Measurements from ENCODE around the gene PLXDC2.
"Not testable (repeated sequence)": the region's sequence is repeated elsewhere in the genome, so short reads cannot be mapped to it uniquely, and the experiment has no call there.

The PLXDC2 gene

DNA sequence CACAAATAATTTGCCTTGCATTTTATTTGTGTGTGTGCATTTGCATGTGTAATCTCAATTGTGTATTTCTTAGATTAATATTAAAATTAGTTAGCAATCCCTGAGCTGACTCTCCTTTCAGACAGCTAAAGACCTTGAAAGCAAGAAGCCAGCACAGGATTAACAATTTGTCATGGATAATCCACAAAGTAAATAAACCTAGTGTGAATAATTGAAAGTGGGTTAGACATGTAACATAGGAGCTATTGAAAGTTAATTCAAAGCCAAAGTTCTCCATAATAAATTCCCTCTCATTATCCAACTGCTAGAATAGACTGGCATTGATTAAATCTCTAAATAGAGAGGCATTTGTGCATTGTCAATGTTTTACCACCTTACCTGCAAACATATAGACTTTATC lies 326.1 kb downstream of the PLXDC2 start:
- DNase-seq, result no peak

- DNase-seq, result no peak
These were observed 328.0 kb downstream of the PLXDC2 start for GRCh38 chr10:20144268-20144667.

DNA sequence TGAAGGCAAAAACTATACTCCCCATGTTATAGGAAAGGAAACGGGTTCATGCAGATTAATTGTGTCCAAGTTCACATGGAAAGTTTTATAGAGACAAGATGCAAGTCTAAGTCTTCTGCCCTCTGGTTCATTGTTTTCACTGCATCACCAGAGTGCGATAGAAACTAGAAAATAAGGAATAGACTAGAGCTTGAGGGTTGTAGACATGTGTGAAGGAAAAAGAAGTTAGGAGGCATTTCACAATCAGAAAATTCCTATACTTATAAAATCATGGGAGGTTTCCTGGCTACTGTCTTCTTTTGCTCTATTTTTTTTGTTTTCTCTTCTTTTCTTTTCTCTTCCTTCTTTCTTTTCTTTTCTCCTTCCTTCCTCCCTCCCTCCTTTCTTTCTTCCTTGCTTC lies 329.8 kb downstream of the PLXDC2 start:
- no peak for DNase-seq

GRCh38 chr10:20147684-20148083 lies 331.5 kb downstream of the PLXDC2 start:
- DNase-seq, result no peak

- DNase-seq, result no peak
These were observed 340.3 kb downstream of the PLXDC2 start for GRCh38 chr10:20156511-20156910.

DNA sequence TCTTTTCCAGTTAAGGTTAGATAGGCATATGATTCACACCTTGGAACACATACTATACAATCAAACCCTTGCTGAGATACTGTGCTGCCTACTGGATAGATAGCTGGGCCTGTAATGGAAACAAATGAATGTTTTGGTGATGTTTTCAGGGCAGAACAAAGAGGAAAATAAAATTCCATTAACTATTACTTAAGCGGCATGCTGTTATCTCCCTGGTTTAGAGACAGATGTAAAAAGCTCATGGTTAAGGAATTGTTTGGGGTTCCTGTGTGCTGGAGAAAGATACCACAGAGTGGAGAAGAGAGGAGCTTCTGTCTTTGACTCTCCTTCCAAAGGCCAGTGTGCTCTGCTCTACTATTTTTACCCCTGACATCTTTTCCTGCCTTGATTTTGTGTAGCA lies 341.1 kb downstream of the PLXDC2 start:
- no peak for DNase-seq

DNA sequence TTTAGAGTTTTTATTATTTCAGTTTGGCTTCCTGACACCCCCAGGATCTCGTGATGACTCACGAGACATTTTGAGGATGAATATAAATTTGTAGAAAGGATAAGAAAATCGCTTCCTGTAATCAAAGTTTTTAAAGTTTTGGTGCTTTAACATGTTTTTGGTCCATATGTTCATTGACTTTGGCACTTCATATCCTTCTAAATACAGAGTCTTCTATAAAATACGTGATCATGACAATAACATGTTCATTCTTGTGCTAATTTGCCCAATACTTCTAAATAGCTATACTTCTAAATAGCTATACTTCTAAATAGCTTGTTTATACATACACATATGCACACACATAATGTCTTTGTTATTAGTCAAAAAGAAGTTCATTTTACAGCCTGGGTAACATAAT lies 341.9 kb downstream of the PLXDC2 start:
- DNase-seq, result no peak

- no peak for DNase-seq
These were observed 345.9 kb downstream of the PLXDC2 start for GRCh38 chr10:20162123-20162522.

DNA sequence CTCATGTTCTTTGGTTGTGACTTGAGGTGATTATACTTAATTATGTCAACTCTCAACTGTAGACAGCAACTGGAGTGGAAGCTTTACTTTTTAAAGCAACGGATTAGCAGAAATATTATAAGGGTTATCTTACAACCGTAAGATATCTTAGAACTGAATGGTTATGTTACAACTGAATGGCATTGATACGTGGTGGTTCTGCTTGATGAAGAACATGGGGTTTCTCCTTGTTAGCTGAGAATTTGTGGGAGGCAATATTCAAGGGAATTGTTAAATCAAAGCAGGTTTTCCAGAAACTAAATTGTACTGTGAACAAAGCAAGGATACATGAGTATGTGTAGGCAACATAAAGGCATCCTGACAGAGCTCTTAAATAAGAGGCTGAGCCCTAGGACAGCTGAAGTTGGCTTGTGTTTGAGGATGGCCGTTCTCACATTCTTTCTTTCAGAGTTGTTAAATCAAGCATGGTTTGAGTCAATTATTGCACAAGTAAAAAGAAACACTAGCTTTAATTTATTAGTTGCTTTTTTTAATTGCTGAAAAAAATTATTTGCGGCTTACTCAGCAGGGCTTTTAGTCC lies 350.0 kb downstream of the PLXDC2 start:
- DNase-seq, result no peak

DNA sequence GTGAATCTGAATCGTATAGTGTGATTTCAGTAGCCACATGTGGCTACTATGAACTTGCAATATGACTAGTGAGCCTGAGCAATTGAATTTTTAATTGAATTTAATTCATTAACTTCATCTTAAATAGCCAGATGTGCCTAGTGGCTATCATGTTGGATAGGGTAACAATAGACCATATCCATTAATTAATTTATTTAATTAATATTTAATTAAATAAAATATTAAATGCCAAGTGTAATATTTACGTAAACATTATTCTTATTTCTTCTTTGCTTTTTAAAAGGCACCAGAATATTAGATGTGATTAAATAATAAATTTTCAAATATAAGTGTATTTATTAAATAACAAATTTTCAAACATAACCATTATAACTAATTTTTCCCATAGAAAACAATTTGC lies 354.4 kb downstream of the PLXDC2 start:
- DNase-seq, result no peak

GRCh38 chr10:20173046-20173445 lies 356.8 kb downstream of the PLXDC2 start:
- no peak for DNase-seq

DNA sequence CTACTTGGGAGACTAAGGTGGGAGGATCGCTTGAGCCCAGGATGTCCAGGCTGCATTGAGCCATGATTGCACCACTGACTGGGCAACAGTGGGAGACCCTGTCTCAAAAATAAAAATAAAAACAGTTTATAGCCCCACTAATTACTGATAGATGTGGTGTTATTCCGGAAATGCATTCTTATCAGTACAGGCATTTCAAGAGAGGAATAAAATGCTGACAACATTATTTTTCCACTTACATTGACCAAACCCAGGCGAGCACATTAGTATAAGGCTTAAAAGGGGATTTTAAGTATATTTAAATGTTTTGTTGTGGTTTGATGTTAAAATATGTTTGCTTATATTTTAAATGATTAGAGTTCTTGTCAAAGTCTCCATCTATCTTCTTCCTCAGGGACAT lies 359.5 kb downstream of the PLXDC2 start:
- DNase-seq, result no peak

GRCh38 chr10:20180766-20181165 lies 364.5 kb downstream of the PLXDC2 start:
- no peak for DNase-seq

GRCh38 chr10:20181434-20181833 lies 365.2 kb downstream of the PLXDC2 start:
- no peak for DNase-seq

GRCh38 chr10:20185116-20185515 lies 368.9 kb downstream of the PLXDC2 start:
- no peak for DNase-seq

- not testable (repeated sequence) for DNase-seq
These were observed 375.2 kb downstream of the PLXDC2 start for GRCh38 chr10:20191392-20191791.

DNA sequence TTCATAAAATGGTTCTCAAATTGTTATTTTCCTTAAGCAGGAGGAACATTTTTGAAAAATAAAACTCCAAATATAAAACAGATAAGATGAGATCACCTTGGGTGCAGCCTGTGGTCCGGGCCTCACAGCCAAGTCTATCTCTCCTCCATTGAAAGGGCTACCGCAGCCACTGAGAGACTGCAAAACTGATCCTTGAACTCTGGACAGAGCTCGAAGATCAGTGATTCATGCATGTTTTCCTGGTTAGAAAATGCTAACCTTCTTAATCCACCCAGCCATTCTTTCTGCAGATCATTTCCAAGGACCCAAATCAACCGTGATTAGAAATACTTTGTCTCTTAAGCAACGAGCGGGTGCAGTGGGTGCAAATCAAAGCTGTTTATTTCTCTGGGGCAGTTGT lies 378.8 kb downstream of the PLXDC2 start:
- no peak for DNase-seq

DNA sequence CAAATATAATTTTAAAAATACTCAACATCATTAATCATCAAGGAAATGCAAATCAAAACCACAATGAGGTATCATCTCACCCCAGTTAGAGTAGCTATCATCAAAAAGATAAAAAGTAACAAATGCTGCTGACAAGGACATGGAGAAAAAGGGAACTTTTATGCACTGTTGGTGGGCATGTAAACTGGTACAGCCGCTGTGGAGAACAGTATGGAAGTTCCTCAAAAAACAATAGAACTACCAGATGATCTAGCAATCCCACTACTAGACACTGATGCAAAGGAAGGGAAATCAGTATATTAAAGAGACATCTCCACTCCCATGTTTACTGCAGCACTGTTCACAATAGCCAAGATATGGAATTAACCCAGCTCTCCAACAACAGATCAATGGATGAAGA lies 384.5 kb downstream of the PLXDC2 start:
- DNase-seq, result no peak

DNA sequence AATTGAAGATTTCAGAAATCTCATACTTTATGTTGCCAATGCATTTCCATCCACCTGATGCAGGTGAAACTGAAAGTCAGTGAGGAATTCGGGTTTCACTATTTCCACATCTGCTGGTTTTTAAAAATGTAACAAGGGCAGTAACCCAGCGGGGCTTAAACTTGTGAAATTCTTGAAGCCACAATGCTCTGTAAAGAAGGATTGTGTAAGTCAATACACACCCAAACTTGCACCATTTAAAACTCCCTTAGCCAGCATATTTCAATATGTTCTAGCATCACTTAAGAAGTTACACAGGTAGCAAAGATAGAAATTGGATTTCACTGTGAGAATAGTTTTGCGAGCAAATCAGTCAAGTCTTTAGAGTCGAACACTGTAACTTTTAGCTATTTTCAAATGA lies 386.1 kb downstream of the PLXDC2 start:
- no peak for DNase-seq

DNA sequence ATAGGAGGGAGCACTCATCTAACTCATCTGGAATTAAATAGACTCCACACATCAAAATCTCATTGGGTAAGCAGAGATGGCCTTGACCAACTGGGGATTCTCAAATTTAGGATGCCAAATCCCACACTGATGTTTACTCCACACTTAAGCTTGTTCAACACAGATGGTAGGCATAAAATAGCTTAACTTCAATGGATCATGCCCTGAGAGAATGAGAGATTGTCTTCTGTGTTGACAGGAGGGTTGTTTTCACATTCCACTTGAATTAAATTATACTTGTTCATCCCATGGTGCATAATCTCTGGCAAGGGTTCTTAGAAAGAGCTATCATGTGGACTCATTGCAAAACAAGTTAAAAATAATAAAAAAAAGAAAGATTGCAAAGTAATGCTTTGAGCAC lies 391.4 kb downstream of the PLXDC2 start:
- no peak for DNase-seq

- DNase-seq, result not testable (repeated sequence)
These were observed 392.9 kb downstream of the PLXDC2 start for GRCh38 chr10:20209098-20209497.

DNA sequence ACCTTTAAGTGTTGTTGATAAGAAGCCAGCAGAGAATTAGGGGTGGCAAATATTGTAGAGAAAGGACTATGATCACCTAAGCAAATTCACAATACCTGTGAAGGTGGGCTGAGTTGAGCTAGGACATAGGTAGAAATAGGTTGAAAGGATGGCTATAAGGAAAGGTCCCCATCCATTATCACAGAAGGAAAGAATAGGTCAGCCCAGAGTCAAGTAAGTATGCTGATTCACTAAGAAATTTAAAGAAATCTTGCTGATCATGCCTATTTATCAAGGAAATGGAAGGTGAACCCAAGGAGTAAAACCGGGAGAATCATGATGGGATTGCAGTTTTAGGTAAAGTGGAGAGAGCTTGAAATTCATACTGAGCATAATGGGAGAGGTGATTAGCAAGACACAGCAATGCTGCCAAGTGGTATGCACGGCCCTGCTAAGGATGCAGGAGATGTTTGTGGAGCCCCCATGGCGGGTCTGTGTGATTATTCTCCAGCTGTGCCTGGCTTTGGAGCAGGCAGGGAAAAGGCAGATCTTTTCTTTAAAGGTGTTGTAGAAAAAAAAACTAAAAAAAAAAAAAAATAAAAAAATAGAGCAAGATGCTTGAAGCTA lies 399.4 kb downstream of the PLXDC2 start:
- DNase-seq, result no peak

DNA sequence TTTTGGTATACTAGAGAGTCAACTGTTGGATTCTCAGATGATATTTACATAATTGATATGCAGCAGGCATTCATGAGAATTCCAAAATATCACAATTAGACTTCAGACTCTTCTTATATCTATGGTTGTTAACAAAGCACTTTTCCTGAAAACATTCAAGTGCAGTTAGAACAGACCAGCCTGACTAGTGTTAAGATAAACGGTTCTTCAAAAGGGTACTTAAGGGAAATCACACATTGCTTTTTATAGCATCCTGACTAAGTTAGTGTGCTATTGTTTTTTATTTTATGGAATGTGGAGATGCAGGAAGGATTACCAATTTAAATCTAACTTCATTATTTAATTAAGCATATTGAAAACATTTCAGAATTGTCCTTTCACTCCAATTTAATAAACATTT lies 405.1 kb downstream of the PLXDC2 start:
- DNase-seq, result no peak

- no peak for DNase-seq
These were observed 412.5 kb downstream of the PLXDC2 start for GRCh38 chr10:20228729-20229128.

DNA sequence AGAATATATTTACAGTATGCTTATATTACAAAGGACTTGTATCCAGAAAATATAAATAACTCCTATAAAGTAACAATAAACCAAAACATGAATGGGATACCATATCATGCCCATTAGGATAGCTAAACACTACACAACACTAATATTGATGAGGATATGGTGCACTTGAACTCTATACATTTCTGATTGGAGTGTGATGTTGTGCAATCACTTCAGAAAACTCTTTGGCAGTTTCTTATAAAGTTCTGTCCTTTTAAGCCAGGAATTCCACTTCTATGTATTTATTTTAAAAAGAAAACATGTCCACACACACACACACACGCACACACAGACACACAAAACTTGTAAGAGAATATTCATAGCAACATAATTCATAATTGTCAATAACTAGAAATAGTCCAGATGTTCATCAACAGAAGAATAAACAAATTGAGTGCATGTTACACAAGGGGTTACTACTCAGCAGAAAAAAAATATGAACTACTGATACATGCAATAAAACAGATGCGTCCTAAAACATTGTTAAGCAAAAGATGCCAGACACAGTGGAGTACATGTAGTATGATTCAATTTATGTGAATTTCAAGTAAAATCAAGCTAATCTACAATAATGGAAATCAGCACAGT lies 416.0 kb downstream of the PLXDC2 start:
- no peak for DNase-seq

All from stimulated activated CD8-positive, alpha-beta memory T cell treated with anti-CD3 and anti-CD28 coated beads, Interleukin-4, amount 100 ng/mL, for 48 hours (primary cell).